ENCODE data around the gene PEAR1. TPM values are rescaled to one million over a fixed set of nuclear protein-coding genes. Genes with fewer than 3 reads are reported as not detected.

The PEAR1 gene
- total RNA-seq, 1 donor = 17.0 TPM

DNA sequence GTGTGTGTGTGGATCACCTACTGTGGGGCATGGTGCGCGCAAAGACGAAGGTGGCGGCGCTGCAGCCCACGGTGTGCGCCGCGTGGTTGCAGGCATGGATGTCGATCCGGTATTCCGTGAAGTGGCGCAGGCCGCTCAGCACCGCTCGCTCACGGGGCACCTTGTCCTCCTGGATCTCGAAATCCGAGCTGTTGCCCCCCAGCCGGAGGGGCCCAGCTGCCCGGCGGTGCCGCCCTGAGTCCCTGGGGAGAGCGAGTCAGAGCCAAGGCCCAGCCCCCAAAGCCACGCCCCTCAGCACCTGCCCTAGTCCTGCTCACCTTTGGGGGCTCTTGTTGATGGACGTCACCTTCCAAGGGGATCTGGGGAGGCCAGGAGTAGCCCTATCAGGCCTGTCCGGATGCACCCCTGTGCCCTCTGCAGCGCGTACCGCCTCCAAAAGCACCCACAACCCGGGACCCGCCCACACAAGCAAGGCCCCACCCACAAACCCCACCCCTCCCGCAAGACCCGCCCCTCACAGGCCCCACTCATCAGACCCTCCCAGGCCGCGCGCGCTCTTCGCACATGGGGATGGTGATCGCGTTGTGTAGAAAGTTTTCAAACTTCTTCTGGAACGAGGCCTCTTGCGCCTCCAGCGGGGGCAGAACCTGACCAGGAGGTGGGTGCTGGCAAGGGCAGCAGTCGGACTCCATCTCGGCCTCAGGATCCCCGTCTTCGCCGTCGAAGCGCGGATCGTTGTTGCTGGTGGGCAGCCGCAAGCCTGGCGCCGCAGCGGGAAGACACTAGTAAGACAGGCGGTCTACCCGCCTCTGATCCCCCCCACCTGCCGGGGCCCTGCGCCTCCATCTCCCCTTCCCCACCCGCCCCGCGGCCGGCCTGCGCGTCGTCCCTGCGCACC, 48.2 kb upstream of the PEAR1 start:
- Histone ChIP-seq H3K4me3 (ENCODE audit: insufficient read depth, low read length) (no peak overlapping the region), H3K79me2 (ENCODE audit: insufficient read depth, low read length) (no peaks in the 10 kb centered on the region), H3K4me2 (ENCODE audit: insufficient read depth, low read length) (no peak overlapping the region), H3K27me3 (ENCODE audit: insufficient read depth, low read length) (peaks cover 48% of the 10 kb centered on the region), H3K9me3 (ENCODE audit: low read depth, low read length) (no peaks in the 10 kb centered on the region), H2AFZ (ENCODE audit: low read length) (no peak overlapping the region), H3K27ac (ENCODE audit: low read depth, low read length) (no peak overlapping the region), H4K20me1 (ENCODE audit: insufficient read depth, low read length) (no peaks in the 10 kb centered on the region), H3K36me3 (ENCODE audit: insufficient read depth, low read length) (no peaks in the 10 kb centered on the region), H3K4me1 (ENCODE audit: insufficient read depth, low read length) (no peaks in the 10 kb centered on the region)
- DNase-seq (ENCODE audit: insufficient read length, low spot score, missing footprints) = peak; percentile 59
- TF ChIP-seq, protein P1, sequence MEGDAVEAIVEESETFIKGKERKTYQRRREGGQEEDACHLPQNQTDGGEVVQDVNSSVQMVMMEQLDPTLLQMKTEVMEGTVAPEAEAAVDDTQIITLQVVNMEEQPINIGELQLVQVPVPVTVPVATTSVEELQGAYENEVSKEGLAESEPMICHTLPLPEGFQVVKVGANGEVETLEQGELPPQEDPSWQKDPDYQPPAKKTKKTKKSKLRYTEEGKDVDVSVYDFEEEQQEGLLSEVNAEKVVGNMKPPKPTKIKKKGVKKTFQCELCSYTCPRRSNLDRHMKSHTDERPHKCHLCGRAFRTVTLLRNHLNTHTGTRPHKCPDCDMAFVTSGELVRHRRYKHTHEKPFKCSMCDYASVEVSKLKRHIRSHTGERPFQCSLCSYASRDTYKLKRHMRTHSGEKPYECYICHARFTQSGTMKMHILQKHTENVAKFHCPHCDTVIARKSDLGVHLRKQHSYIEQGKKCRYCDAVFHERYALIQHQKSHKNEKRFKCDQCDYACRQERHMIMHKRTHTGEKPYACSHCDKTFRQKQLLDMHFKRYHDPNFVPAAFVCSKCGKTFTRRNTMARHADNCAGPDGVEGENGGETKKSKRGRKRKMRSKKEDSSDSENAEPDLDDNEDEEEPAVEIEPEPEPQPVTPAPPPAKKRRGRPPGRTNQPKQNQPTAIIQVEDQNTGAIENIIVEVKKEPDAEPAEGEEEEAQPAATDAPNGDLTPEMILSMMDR (IDR thresholded peaks at IDR 0.05; ENCODE audit: extremely low read depth, low read depth, low read length) = no peak

DNA sequence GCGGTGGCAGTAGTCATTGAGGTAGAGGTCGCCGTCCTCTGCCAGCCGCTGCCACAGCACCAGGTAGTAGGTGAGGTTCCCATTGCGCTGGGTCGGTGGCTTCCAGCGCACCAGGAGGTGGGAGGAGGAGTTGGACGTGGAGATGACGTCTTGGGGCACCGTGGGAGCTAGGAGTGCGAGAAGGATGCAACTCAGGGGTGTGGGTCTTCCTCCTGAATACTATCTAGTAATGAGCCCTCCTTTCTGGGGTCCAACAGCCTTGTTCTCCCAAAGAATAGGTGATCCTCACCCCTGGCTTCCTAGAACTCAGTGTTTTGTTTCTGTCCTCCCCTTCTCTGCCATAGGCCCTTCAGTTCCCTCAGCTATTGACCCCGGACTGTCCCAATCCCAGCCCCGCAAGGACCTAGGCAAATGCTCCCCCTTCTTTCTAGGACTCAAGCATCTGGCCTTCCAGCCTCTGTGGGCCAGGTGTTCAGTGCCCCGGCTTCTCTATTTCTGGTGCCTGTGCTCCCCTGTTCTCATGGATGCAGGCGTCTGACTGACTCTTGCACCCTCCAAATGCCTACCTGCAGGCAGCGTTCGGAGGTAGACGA, 47.5 kb upstream of the PEAR1 start:
- H3K27me3 ChIP-seq (ENCODE audit: insufficient read depth, low read length) = peaks cover 48% of the 10 kb centered on the region
- DNase-seq (ENCODE audit: insufficient read length, low spot score, missing footprints) = peak; percentile 55
- H3K79me2 ChIP-seq (ENCODE audit: insufficient read depth, low read length) = no peaks in the 10 kb centered on the region
- H3K4me1 ChIP-seq (ENCODE audit: insufficient read depth, low read length) = no peaks in the 10 kb centered on the region
- H3K4me3 ChIP-seq (ENCODE audit: insufficient read depth, low read length) = no peak overlapping the region
- H2AFZ ChIP-seq (ENCODE audit: low read length) = no peak overlapping the region
- no peaks in the 10 kb centered on the region for H3K9me3 ChIP-seq (ENCODE audit: low read depth, low read length)
- no peak overlapping the region for H3K27ac ChIP-seq (ENCODE audit: low read depth, low read length)
- no peak overlapping the region for H3K4me2 ChIP-seq (ENCODE audit: insufficient read depth, low read length)
- no peaks in the 10 kb centered on the region for H3K36me3 ChIP-seq (ENCODE audit: insufficient read depth, low read length)
- TF ChIP-seq, protein P1 (IDR thresholded peaks at IDR 0.05; ENCODE audit: extremely low read depth, low read depth, low read length) = no peak
- H4K20me1 ChIP-seq (ENCODE audit: insufficient read depth, low read length) = no peaks in the 10 kb centered on the region

GRCh38 chr1:156846643-156847042, 46.9 kb upstream of the PEAR1 start:
- Histone ChIP-seq H3K27me3 (ENCODE audit: insufficient read depth, low read length) (peaks cover 48% of the 10 kb centered on the region), H3K79me2 (ENCODE audit: insufficient read depth, low read length) (no peaks in the 10 kb centered on the region), H4K20me1 (ENCODE audit: insufficient read depth, low read length) (no peaks in the 10 kb centered on the region), H2AFZ (ENCODE audit: low read length) (no peak overlapping the region), H3K9me3 (ENCODE audit: low read depth, low read length) (no peaks in the 10 kb centered on the region), H3K27ac (ENCODE audit: low read depth, low read length) (no peak overlapping the region), H3K36me3 (ENCODE audit: insufficient read depth, low read length) (no peaks in the 10 kb centered on the region), H3K4me1 (ENCODE audit: insufficient read depth, low read length) (no peaks in the 10 kb centered on the region), H3K4me3 (ENCODE audit: insufficient read depth, low read length) (no peak overlapping the region), H3K4me2 (ENCODE audit: insufficient read depth, low read length) (no peak overlapping the region)
- TF ChIP-seq, protein P1 (IDR thresholded peaks at IDR 0.05; ENCODE audit: extremely low read depth, low read depth, low read length) = no peak
- peak; percentile 76 for DNase-seq (ENCODE audit: insufficient read length, low spot score, missing footprints)

All from osteoblast (primary cell).